ENCODE results near the gene BRPF3. TPM values are rescaled to one million over a fixed set of nuclear protein-coding genes. Genes with fewer than 3 reads are reported as not detected.

BRPF3 gene
- total and polyA plus RNA-seq, 2 experiments from 2014 or later, result 15.9 to 17.3 TPM

- Histone ChIP-seq H3K27me3 (no peaks in the 10 kb centered on the region), H3K9me3 (ENCODE audit: low read depth) (no peaks in the 10 kb centered on the region)
- TF ChIP-seq, protein P1, sequence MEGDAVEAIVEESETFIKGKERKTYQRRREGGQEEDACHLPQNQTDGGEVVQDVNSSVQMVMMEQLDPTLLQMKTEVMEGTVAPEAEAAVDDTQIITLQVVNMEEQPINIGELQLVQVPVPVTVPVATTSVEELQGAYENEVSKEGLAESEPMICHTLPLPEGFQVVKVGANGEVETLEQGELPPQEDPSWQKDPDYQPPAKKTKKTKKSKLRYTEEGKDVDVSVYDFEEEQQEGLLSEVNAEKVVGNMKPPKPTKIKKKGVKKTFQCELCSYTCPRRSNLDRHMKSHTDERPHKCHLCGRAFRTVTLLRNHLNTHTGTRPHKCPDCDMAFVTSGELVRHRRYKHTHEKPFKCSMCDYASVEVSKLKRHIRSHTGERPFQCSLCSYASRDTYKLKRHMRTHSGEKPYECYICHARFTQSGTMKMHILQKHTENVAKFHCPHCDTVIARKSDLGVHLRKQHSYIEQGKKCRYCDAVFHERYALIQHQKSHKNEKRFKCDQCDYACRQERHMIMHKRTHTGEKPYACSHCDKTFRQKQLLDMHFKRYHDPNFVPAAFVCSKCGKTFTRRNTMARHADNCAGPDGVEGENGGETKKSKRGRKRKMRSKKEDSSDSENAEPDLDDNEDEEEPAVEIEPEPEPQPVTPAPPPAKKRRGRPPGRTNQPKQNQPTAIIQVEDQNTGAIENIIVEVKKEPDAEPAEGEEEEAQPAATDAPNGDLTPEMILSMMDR (IDR thresholded peaks at IDR 0.05; ENCODE audit: low read depth, low read length), result no peak
These were observed 19.4 kb upstream of the BRPF3 start for GRCh38 chr6:36177166-36177565.

GRCh38 chr6:36178544-36178943, 18.0 kb upstream of the BRPF3 start:
- no peaks in the 10 kb centered on the region for H3K9me3 ChIP-seq (ENCODE audit: low read depth)
- H3K27me3 ChIP-seq, result no peaks in the 10 kb centered on the region
- no peaks in the 10 kb centered on the region for H3K36me3 ChIP-seq
- no peaks in the 10 kb centered on the region for H3K4me1 ChIP-seq (ENCODE audit: low read depth)
- no peak overlapping the region for H3K27ac ChIP-seq
- DNase-seq (ENCODE audit: low read depth in 1 of 2, low spot score in 1 of 2), result no peak
- TF ChIP-seq, protein P1 (IDR thresholded peaks at IDR 0.05; ENCODE audit: low read depth, low read length), result no peak
- H3K4me3 ChIP-seq, result no peak overlapping the region

More at GRCh38 chr6:36177166-36177565, 19.4 kb upstream of the BRPF3 start:
- Histone ChIP-seq H3K4me3 (no peak overlapping the region), H3K27ac (no peak overlapping the region), H3K4me1 (ENCODE audit: low read depth) (no peaks in the 10 kb centered on the region), H3K36me3 (no peaks in the 10 kb centered on the region)
- no peak for DNase-seq (ENCODE audit: low read depth in 1 of 2, low spot score in 1 of 2)

- H3K9me3 ChIP-seq (ENCODE audit: low read depth), result no peaks in the 10 kb centered on the region
- no peak overlapping the region for H3K27ac ChIP-seq
- no peaks in the 10 kb centered on the region for H3K4me1 ChIP-seq (ENCODE audit: low read depth)
- no peak overlapping the region for H3K4me3 ChIP-seq
- TF ChIP-seq, protein P1 (IDR thresholded peaks at IDR 0.05; ENCODE audit: low read depth, low read length), result no peak
- no peak for DNase-seq (ENCODE audit: low read depth in 1 of 2, low spot score in 1 of 2)
- no peaks in the 10 kb centered on the region for H3K36me3 ChIP-seq
- H3K27me3 ChIP-seq, result no peaks in the 10 kb centered on the region
These were observed 16.4 kb upstream of the BRPF3 start for GRCh38 chr6:36180126-36180525.

DNA sequence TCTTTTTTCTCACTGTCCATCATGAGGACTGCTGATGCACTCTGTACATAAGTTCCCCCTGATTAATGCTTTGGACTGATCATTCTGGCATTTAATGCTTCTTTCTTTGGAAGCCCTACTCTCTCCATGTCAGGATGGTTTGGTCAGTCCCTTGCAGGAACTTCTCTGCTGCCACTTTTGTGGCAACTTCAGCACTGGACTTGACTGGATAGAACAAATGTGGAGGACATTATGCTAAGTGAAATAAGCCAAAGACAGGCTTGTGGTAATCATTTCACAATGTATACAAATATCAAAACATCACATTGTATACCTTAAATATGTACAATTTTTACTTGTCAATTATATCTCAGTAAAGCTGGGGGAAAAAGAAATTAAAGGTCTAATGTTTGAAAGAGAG, 12.2 kb upstream of the BRPF3 start:
- H3K4me3 ChIP-seq, result no peak overlapping the region
- DNase-seq (ENCODE audit: low read depth in 1 of 2, low spot score in 1 of 2), result no peak
- no peaks in the 10 kb centered on the region for H3K36me3 ChIP-seq
- no peak overlapping the region for H3K27ac ChIP-seq
- H3K9me3 ChIP-seq (ENCODE audit: low read depth), result no peaks in the 10 kb centered on the region
- no peaks in the 10 kb centered on the region for H3K4me1 ChIP-seq (ENCODE audit: low read depth)
- H3K27me3 ChIP-seq, result no peaks in the 10 kb centered on the region
- TF ChIP-seq, protein P1 (IDR thresholded peaks at IDR 0.05; ENCODE audit: low read depth, low read length), result no peak

- no peak overlapping the region for H3K27ac ChIP-seq
- H3K9me3 ChIP-seq (ENCODE audit: low read depth), result no peaks in the 10 kb centered on the region
- no peaks in the 10 kb centered on the region for H3K4me1 ChIP-seq (ENCODE audit: low read depth)
- TF ChIP-seq, protein P1 (IDR thresholded peaks at IDR 0.05; ENCODE audit: low read depth, low read length), result no peak
- H3K27me3 ChIP-seq, result no peaks in the 10 kb centered on the region
- H3K36me3 ChIP-seq, result no peaks in the 10 kb centered on the region
- DNase-seq (ENCODE audit: low read depth in 1 of 2, low spot score in 1 of 2), result no peak
- no peak overlapping the region for H3K4me3 ChIP-seq
These were observed 10.3 kb upstream of the BRPF3 start for GRCh38 chr6:36186199-36186598.

GRCh38 chr6:36187446-36187845, 9.1 kb upstream of the BRPF3 start:
- no peaks in the 10 kb centered on the region for H3K27me3 ChIP-seq
- no peaks in the 10 kb centered on the region for H3K36me3 ChIP-seq
- no peak overlapping the region for H3K4me3 ChIP-seq
- H3K4me1 ChIP-seq (ENCODE audit: low read depth), result no peaks in the 10 kb centered on the region
- no peak overlapping the region for H3K27ac ChIP-seq
- peak in 1 of 2 donors; percentile 44 for DNase-seq (ENCODE audit: low read depth in 1 of 2, low spot score in 1 of 2)
- TF ChIP-seq, protein P1 (IDR thresholded peaks at IDR 0.05; ENCODE audit: low read depth, low read length), result no peak
- no peaks in the 10 kb centered on the region for H3K9me3 ChIP-seq (ENCODE audit: low read depth)
